GM18907 (cell line): ENCODE results near the gene QKI.

Experiments
- ATAC-seq: cut with Tn5 transposase; IDR thresholded peaks from one replicate; pipeline ENCODE4 v1.9.1; 2021; ENCODE audit warnings: mild to moderate bottlenecking, moderate library complexity; ENCODE audit not compliant: unreplicated experiment

QKI gene

GRCh38 chr6:163391985-163392384 lies 22.5 kb upstream of the QKI start:
- ATAC-seq = no peak

GRCh38 chr6:163392533-163392932 lies 22.0 kb upstream of the QKI start:
- no peak for ATAC-seq

GRCh38 chr6:163393923-163394322 lies 20.6 kb upstream of the QKI start:
- ATAC-seq = no peak

- ATAC-seq = no peak
These were observed 19.9 kb upstream of the QKI start for GRCh38 chr6:163394659-163395058.

GRCh38 chr6:163395122-163395830 lies 19.2 kb upstream of the QKI start:
- ATAC-seq = no peak

- no peak for ATAC-seq
These were observed 18.7 kb upstream of the QKI start for GRCh38 chr6:163395831-163396185.

GRCh38 chr6:163397326-163397725 lies 17.2 kb upstream of the QKI start:
- ATAC-seq = no peak

GRCh38 chr6:163398115-163398514 lies 16.4 kb upstream of the QKI start:
- no peak for ATAC-seq

GRCh38 chr6:163398815-163399214 lies 15.7 kb upstream of the QKI start:
- peak; percentile 71 for ATAC-seq

- ATAC-seq = no peak
These were observed 14.0 kb upstream of the QKI start for GRCh38 chr6:163400509-163400908.

- ATAC-seq = no peak
These were observed 13.3 kb upstream of the QKI start for GRCh38 chr6:163401039-163401885.

GRCh38 chr6:163402616-163403015 lies 11.9 kb upstream of the QKI start:
- no peak for ATAC-seq

- ATAC-seq = no peak
These were observed 9.7 kb upstream of the QKI start for GRCh38 chr6:163404825-163405265.

- peak; percentile 86 for ATAC-seq
These were observed 8.9 kb upstream of the QKI start for GRCh38 chr6:163405412-163406309.

- peak; percentile 19 for ATAC-seq
These were observed 8.2 kb upstream of the QKI start for GRCh38 chr6:163406366-163406765.

- ATAC-seq = no peak
These were observed 7.7 kb upstream of the QKI start for GRCh38 chr6:163406830-163407229.

- ATAC-seq = no peak
These were observed 6.0 kb upstream of the QKI start for GRCh38 chr6:163408352-163408991.

GRCh38 chr6:163409712-163410111 lies 4.8 kb upstream of the QKI start:
- ATAC-seq = no peak

- ATAC-seq = no peak
These were observed 2.2 kb upstream of the QKI start for GRCh38 chr6:163412341-163412740.

GRCh38 chr6:163412801-163413344 lies 1.6 kb upstream of the QKI start:
- no peak for ATAC-seq
